Prostate gland (tissue), 2 donors: ENCODE measurements around the gene ZNF789.

Experiments used
- POLR2AphosphoS5 ChIP-seq: sonication (generic); formaldehyde crosslinking; IDR thresholded peaks from one replicate; pipeline ENCODE4 v1.6.1; 2017; ENCODE audit warnings: antibody characterized with exemption
- TF ChIP-seq, protein P1 (sequence below), 4 experiments: fragments of 200-600 bp in 2 of 4; fragments of 450-650 bp in 2 of 4; sonication (generic) in 2 of 4; IDR thresholded peaks; 1 replicate in 3 of 4; 2 replicates in 1 of 4; pipeline ENCODE4 v1.5.1; 2016 to 2019; ENCODE audit warnings: antibody characterized with exemption in 4 of 4, mild to moderate bottlenecking in 2 of 4, moderate library complexity in 2 of 4

DNA sequence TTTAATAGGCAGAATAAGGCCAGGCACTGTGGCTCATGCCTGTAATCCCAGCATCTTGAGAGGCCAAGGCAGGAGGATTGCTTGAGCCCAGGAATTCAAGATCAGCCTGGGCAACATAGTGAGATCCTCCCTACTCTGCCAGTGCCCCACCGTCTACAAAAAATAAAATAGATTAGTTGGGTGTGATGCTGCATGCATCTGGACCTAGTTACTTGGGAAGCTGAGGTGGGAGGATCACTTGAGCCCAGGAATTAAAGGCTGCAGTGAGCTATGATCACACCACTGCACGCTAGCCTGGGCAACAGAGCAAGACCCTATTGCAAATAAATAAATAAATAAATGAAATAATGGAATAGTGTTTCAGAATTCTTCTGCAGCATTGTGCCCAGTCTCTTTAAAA lies 63.0 kb downstream of the ZNF789 start:
- TF ChIP-seq, protein P1, sequence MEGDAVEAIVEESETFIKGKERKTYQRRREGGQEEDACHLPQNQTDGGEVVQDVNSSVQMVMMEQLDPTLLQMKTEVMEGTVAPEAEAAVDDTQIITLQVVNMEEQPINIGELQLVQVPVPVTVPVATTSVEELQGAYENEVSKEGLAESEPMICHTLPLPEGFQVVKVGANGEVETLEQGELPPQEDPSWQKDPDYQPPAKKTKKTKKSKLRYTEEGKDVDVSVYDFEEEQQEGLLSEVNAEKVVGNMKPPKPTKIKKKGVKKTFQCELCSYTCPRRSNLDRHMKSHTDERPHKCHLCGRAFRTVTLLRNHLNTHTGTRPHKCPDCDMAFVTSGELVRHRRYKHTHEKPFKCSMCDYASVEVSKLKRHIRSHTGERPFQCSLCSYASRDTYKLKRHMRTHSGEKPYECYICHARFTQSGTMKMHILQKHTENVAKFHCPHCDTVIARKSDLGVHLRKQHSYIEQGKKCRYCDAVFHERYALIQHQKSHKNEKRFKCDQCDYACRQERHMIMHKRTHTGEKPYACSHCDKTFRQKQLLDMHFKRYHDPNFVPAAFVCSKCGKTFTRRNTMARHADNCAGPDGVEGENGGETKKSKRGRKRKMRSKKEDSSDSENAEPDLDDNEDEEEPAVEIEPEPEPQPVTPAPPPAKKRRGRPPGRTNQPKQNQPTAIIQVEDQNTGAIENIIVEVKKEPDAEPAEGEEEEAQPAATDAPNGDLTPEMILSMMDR (IDR thresholded peaks at IDR 0.05): no peak
- no peak for TF ChIP-seq POLR2AphosphoS5
